Measurements from ENCODE around the gene C10orf53. TPM values are rescaled to one million over a fixed set of nuclear protein-coding genes. Genes with fewer than 3 reads are reported as not detected.

Gene C10orf53
- total RNA-seq, 1 donor from 2014 or later = not detected

- no peaks in the 10 kb centered on the region for H3K36me3 Mint-ChIP-seq (ENCODE audit: low read depth)
- DNase-seq (ENCODE audit: low spot score) = peak; percentile 19
- no peaks in the 10 kb centered on the region for H3K9me3 Mint-ChIP-seq (ENCODE audit: low read depth)
- no peak overlapping the region for H3K4me3 Mint-ChIP-seq (ENCODE audit: unreplicated experiment)
- no peak for TF ChIP-seq CTCF (IDR thresholded peaks at IDR 0.05)
- peaks cover 41% of the 10 kb centered on the region for H3K27me3 Mint-ChIP-seq (ENCODE audit: low read depth)
- H3K4me1 Mint-ChIP-seq (ENCODE audit: low read depth) = no peaks in the 10 kb centered on the region
- no peak overlapping the region for H3K27ac Mint-ChIP-seq (ENCODE audit: unreplicated experiment)
These were observed 31.9 kb upstream of the C10orf53 start for GRCh38 chr10:49647554-49647953.

GRCh38 chr10:49647985-49648795, 31.3 kb upstream of the C10orf53 start:
- Mint-ChIP-seq H3K4me3 (ENCODE audit: unreplicated experiment) (no peak overlapping the region), H3K36me3 (ENCODE audit: low read depth) (no peaks in the 10 kb centered on the region), H3K9me3 (ENCODE audit: low read depth) (no peaks in the 10 kb centered on the region), H3K27ac (ENCODE audit: unreplicated experiment) (no peak overlapping the region), H3K27me3 (ENCODE audit: low read depth) (peaks cover 47% of the 10 kb centered on the region), H3K4me1 (ENCODE audit: low read depth) (no peaks in the 10 kb centered on the region)
- peak; percentile 72 for DNase-seq (ENCODE audit: low spot score)
- no peak for TF ChIP-seq CTCF (IDR thresholded peaks at IDR 0.05)

GRCh38 chr10:49649294-49649693, 30.2 kb upstream of the C10orf53 start:
- no peak overlapping the region for H3K27ac Mint-ChIP-seq (ENCODE audit: unreplicated experiment)
- H3K27me3 Mint-ChIP-seq (ENCODE audit: low read depth) = peaks cover 45% of the 10 kb centered on the region
- no peaks in the 10 kb centered on the region for H3K9me3 Mint-ChIP-seq (ENCODE audit: low read depth)
- no peaks in the 10 kb centered on the region for H3K36me3 Mint-ChIP-seq (ENCODE audit: low read depth)
- TF ChIP-seq CTCF (IDR thresholded peaks at IDR 0.05) = no peak
- H3K4me3 Mint-ChIP-seq (ENCODE audit: unreplicated experiment) = no peak overlapping the region
- H3K4me1 Mint-ChIP-seq (ENCODE audit: low read depth) = no peaks in the 10 kb centered on the region
- DNase-seq (ENCODE audit: low spot score) = peak; percentile 34

GRCh38 chr10:49649936-49650723, 29.3 kb upstream of the C10orf53 start:
- no peak overlapping the region for H3K27ac Mint-ChIP-seq (ENCODE audit: unreplicated experiment)
- DNase-seq (ENCODE audit: low spot score) = no peak

More at GRCh38 chr10:49649936-49650723, 29.3 kb upstream of the C10orf53 start:
- no peak for TF ChIP-seq CTCF (IDR thresholded peaks at IDR 0.05)
- H3K4me1 Mint-ChIP-seq (ENCODE audit: low read depth) = no peaks in the 10 kb centered on the region
- H3K9me3 Mint-ChIP-seq (ENCODE audit: low read depth) = no peaks in the 10 kb centered on the region
- H3K4me3 Mint-ChIP-seq (ENCODE audit: unreplicated experiment) = no peak overlapping the region
- peaks cover 39% of the 10 kb centered on the region for H3K27me3 Mint-ChIP-seq (ENCODE audit: low read depth)
- H3K36me3 Mint-ChIP-seq (ENCODE audit: low read depth) = no peaks in the 10 kb centered on the region

All from chondrocyte (in vitro differentiated cells).